ENCODE measurements around the gene ZNF385A. TPM values are rescaled to one million over a fixed set of nuclear protein-coding genes. Genes with fewer than 3 reads are reported as not detected.

ZNF385A gene
- total and polyA plus RNA-seq, 2 experiments from 2014 or later = 10.9 to 21.7 TPM

GRCh38 chr12:54387114-54387467, 2.6 kb upstream of the ZNF385A start (continued):
- TF ChIP-seq ZNF462 (CRISPR knock-in tag; IDR thresholded peaks at IDR 0.05) = no peak
- no peak for TF ChIP-seq EZH2 (IDR thresholded peaks at IDR 0.05; ENCODE audit: low read depth, unreplicated experiment)
- no peak for TF ChIP-seq ETS1 (IDR thresholded peaks at IDR 0.05)
- TF ChIP-seq CREB1 (CRISPR knock-in tag; IDR thresholded peaks at IDR 0.05; ENCODE audit: low read depth) = no peak
- TF ChIP-seq ZNF114 (CRISPR knock-in tag; IDR thresholded peaks at IDR 0.05) = no peak
- no peak for TF ChIP-seq STAT1 (IDR thresholded peaks at IDR 0.05; ENCODE audit: unreplicated experiment)
- TF ChIP-seq JUNB (IDR thresholded peaks at IDR 0.05; ENCODE audit: unreplicated experiment) = no peak
- no peak for TF ChIP-seq REST (IDR thresholded peaks at IDR 0.05; ENCODE audit: unreplicated experiment)
